Activated CD8-positive, alpha-beta memory T cell treated with anti-CD3 and anti-CD28 coated beads for 4 hours (primary cell): ENCODE results near the gene PKD1.

Source experiments
- DNase-seq, 2 donors: peaks; one replicate each; pipeline ENCODE4 v3.0.0-alpha.2; 2020; ENCODE audit warnings: low read depth in 2 of 2

The PKD1 gene

GRCh38 chr16:2074071-2074470, 61.6 kb downstream of the PKD1 start:
- DNase-seq: no peak

- no peak for DNase-seq
Measured at GRCh38 chr16:2072926-2073325, 62.8 kb downstream of the PKD1 start.

DNA sequence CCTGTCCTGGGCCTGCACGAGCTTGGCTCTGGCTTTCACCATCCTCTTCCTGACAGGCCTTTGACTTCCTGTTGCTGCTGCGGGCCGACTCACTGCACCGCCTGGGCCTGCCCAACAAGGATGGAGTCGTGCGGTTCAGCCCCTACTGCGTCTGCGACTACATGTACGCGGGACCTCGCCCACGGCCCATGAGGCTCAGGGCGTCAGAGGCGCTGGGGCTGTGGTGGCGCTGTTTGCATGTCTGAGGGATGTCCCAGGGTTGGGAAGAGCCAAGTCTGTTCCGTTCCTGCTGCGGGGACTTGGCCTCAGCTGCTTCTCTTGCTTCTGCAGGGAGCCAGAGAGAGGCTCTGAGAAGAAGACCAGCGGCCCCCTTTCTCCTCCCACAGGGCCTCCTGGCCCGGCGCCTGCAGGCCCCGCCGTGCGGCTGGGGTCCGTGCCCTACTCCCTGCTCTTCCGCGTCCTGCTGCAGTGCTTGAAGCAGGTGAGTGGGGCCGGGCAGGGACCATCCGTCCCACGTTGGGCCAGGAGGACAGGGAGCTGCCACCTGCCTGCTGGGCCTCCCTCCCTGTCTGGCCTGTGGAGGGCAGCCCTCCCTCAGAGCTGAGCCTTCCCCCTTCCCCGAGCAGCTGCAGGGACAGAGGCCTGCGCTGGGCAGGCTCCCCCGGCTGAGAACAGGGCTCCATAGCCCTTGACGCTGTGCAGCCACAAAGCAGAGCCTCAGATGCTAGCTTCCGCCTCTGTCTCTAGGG, 64.1 kb downstream of the PKD1 start:
- DNase-seq: no peak

DNA sequence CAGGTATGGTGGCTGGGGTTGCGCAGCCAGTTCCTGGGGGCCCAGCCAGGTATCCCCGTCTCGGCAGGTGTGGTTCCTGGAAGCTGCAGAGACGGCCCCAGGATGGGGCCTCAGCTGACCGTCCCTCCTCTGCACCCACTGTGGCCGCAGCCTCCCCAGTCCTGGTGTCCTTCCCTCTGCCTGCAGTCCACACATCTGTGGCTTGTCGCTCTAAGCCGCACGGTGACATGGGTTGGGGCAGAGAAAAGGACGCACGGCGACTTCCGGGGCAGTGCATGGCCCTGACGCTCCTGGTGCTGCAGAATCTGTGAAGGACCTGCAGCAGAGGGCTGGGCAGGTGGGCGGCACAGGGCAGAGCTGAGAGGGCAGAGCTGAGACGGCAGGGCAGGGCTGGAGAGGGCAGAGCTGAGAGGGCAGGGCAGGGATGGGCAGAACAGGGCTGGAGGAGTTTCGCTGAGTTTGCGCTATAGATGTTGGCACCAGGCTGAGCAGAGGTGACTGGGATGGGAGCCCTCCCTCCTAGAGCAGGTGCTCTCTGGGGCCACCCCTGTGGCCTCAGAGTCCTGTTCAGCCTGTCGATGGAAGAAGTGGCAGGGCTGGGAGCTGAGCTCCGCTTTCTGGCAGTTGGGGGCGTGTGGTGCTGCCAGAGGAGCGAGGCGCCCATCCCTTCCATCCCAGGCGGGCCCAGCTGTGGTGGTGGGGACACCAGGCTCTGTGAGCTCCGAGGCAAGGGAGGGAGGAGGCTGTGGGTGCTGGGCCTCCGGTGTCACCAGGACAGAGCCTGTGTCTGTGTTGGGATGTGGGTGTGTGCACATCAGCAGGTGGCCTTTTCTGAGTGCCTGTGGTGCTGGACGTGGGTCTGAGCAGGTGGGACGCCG, 64.9 kb downstream of the PKD1 start:
- no peak for DNase-seq

GRCh38 chr16:2066139-2066538, 69.6 kb downstream of the PKD1 start:
- DNase-seq: no peak

DNA sequence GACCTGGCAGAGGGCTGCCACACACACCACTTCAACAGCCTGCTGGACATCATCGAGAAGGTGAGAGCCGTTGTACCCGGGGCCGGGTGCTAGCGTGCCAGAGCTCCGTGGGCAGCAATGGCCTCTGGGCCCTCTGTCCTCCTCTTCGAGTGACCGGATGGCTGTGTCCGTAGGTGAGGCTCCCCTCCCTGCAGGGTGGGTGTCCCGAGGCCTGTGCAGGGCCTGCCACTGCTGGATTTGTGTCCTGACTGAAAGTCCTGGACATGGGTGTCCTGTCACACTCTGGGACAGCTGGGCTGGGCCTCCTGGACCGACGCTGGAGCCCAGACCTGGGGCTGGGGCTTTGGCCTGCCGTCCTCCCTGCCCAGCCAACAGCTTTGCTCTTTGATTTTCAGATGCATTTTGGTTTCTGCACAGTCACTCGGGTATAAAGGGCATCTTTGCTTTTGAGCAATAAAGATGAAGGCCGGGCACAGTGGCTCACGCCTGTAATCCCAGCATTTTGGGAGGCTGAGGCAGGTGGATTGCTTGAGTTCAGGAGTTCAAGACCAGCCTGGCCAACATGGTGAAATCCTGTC, 71.2 kb downstream of the PKD1 start:
- no peak for DNase-seq

DNA sequence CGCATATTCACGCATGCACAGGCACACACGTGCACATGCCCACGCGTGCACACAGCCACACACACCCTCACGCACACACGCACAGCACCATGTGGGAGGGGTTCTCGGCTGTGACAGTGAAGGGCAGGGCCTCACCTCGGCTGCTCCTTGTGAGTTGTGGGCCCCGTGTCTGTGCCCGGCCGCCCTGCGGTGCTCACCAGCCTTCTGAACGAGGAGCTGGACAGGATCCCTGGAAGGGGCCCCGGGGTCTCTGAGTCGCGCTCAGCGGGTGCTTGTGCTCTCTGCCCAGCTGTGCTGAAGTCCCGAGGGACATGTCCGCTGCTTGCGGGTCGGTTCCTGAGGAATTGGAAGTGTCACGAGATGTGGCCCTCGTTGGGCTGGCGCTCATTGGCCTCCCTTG, 71.8 kb downstream of the PKD1 start:
- no peak for DNase-seq

- no peak for DNase-seq
Measured at GRCh38 chr16:2062801-2063200, 72.9 kb downstream of the PKD1 start.

GRCh38 chr16:2061526-2061925, 74.2 kb downstream of the PKD1 start:
- DNase-seq: no peak

DNA sequence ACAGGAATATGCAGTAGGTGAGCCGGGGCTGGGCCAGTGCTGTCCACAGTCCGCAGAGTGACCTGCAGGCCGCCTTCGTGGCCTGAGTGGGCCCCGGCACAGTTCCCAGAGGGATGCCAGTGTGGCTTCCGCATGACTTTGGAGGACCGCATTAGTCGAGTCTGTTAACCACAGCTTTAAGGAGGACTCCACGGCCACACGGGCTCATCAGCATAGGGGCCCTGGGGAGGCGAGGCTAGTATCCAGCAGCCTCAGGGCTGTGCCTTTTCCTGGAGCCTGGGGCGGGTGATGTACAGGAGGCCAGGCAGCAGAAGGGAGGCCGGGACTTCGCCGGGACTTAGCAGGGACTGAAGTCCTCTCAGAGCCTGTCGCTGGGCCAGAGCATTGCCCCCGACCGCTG, 74.7 kb downstream of the PKD1 start:
- no peak for DNase-seq

- no peak for DNase-seq
Measured at GRCh38 chr16:2060346-2060745, 75.4 kb downstream of the PKD1 start.

GRCh38 chr16:2058872-2059271, 76.8 kb downstream of the PKD1 start:
- DNase-seq: no peak

- no peak for DNase-seq
Measured at GRCh38 chr16:2058420-2058819, 77.3 kb downstream of the PKD1 start.

- DNase-seq: no peak
Measured at GRCh38 chr16:2057438-2057837, 78.3 kb downstream of the PKD1 start.

DNA sequence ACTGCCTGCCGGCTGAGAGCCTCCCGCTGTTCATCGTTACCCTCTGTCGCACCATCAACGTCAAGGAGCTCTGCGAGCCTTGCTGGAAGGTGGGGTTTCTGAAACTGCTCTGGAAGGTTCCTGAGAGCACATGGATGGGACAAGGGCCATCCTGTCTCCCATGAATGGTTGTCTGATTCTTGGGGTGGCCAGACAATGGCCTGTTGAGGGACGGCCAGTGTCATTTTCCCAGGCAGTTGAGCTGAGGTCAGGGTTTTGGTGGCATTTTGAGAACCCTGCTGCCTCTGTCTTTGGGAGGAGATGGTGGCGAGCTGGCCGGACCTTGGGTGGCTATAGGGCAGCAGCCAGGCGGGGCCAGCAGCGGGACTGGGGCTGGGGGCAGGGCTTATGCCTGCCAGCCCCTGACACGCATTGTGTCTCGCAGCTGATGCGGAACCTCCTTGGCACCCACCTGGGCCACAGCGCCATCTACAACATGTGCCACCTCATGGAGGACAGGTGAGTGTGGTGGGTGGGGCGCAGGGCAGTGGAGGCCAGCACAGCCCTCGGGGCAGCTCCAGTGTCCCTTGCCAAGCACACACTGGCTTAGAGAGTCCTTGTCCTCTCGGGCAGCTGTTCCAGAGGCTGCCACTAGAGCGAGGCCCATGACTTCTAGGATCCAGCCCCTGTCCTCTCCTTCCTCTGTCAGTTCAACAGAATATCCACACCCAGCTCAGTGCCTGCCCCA, 78.9 kb downstream of the PKD1 start:
- no peak for DNase-seq

DNA sequence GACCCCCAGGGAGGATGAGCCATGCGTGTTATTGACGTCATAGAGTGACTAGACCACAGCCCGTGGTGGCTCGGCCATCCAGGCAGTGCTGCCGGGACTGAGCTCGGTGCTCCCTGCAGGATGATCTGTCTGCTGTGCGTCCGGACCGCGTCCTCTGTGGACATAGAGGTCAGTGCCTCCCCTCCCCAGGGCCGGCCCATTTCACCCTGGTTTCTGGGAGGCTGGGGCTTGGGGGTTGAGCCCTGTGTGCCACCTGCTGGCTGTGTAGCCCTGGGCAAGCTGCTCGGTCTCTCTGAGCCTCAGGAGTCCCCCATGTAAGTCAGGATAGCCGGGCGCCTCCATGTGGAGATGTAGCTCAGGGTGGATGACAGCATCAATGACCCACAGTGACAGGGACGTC, 79.6 kb downstream of the PKD1 start:
- DNase-seq: no peak

- no peak for DNase-seq
Measured at GRCh38 chr16:2054543-2055245, 81.0 kb downstream of the PKD1 start.

DNA sequence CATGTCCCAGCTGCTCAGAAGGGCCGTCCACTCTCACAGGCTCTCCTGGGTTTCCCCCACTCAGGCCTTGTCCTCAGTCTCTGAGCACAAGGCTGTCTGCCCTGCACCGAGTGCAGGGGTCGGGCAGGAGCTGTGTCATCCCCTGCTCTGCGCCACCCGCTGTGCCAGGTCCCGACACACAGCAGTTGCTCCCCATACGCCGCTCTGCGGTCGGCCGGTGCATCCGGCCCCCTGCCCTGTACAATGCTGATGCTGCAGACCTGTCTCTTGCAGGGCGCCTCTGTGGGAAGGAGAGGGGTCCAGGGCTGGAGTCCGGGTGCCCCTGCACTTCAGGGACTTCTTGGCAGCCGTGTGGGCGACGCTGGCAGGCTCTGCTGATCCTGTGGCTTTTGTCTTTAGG, 81.8 kb downstream of the PKD1 start:
- no peak for DNase-seq

- DNase-seq: no peak
Measured at GRCh38 chr16:2053211-2053610, 82.5 kb downstream of the PKD1 start.

- DNase-seq: peak in 1 of 2 donors; percentile 8
Measured at GRCh38 chr16:2048116-2048543, 87.6 kb downstream of the PKD1 start.

DNA sequence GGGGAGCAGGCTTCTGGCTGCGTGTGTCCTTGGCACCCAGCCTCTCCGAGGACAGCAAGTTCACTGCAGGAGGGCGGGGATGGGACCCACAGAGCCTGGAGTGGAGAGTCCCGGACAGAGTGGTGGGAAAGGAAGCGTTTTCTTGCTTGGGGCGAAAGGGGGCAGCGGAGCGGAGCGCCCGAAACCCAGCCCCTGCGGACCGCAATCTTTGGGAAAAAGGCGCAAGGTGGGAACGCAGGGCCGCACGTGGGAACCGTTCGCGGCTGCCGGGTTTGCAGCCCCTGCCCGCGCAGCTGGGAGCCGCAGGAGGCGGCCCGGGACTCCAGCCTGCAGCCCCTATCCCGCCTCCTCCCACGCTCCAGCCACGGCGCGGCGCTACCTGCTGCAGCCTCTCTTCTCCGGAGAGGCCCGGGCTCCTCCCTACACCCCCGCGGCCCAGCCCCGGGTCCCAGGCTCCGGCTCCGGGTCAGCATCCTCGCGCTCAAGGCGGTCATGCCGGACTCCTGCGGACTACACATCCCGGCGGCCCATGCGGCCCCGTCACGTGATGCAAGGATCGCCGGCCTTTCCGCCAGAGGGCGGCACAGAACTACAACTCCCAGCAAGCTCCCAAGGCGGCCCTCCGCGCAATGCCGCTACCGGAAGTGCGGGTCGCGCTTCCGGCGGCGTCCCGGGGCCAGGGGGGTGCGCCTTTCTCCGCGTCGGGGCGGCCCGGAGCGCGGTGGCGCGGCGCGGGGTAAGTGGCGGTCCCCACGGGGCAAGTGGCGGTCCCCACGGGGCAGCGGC, 88.2 kb downstream of the PKD1 start, which contains the start of the genes NTHL1 and TSC2:
Gene NTHL1 (minus strand): TSS at position 505 of the 786 bp plus-strand sequence. CDS start 11 bp downstream, at position 494.
Gene TSC2 (plus strand): TSS at position 656 of the 786 bp plus-strand sequence. CDS start 631 bp downstream, outside the sequence.
- DNase-seq: peak; percentile 86 to 88
